NOMO-1 treated with DMSO at 0.1 percent for 48 hours (cell line): Measurements from ENCODE around the gene NPAS3.

Experiments used
- DNase-seq: peaks from one replicate; lab custom pipeline; 2025; ENCODE audit not compliant: unreplicated experiment; lab: John Stamatoyannopoulos, UW

NPAS3 gene

GRCh38 chr14:33464254-33464962 lies 525.7 kb downstream of the NPAS3 start:
- no peak for DNase-seq

- no peak for DNase-seq
Observed at GRCh38 chr14:33465846-33466700, 527.4 kb downstream of the NPAS3 start.

GRCh38 chr14:33467971-33468370 lies 529.3 kb downstream of the NPAS3 start:
- DNase-seq = no peak

- DNase-seq = no peak
Observed at GRCh38 chr14:33469898-33470297, 531.2 kb downstream of the NPAS3 start.

DNA sequence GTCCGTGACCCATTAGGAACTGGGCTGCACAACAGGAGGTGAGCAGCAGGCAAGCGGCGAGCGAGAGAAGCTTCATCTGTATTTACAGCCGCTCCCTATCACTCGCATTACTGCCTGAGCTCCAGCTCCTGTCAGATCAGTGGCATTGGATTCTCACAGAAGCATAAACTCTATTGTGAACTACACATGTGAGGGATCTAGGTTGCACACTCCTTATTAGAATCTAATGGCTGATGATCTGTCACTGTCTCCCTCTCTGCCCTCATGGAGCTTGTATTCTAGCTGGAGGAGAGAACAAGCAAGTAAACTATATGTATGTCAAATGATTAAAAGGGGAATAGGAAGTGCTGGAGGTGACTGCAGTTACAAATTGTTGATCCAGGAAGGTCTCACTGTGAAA lies 533.1 kb downstream of the NPAS3 start:
- no peak for DNase-seq

- no peak for DNase-seq
Observed at GRCh38 chr14:33475623-33476022, 536.9 kb downstream of the NPAS3 start.

- DNase-seq = no peak
Observed at GRCh38 chr14:33477797-33478196, 539.1 kb downstream of the NPAS3 start.

DNA sequence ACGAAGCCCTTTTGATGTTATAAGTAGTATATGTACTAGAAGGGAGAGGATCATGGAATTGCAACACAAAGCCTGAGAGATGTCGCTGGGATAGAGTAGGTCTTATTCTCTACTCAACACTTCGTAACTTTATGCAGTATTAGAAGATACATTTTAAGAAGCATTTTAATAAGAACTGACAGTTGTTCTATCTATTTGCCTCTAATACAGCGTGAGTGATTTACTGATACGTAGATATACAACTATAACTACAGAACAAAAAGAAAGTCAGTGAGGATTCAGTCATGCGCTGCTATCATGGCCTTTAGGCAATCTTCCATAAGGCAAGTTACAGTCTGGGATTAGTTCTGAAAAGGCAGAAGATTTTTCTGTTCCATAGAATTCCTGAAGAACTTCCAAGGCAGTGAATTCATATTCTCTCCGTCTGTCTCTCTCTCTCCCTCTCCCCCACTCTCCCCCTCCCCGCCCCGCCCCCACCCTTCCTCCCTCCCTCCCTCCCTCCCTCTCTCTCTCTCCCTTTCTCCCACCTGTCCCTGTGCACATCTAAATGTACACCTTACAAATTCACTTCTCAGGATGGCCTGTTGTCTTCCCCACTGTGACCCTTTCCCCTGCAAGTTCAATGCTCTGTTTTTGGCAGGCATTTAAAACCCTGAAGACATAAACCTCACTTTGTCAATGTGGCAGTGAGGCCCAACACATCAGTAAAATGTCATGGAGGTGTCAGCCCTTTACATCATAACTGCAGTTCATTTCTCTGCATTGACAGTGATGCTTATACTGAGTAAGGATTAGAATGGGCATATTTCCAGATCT lies 541.6 kb downstream of the NPAS3 start:
- no peak for DNase-seq

GRCh38 chr14:33480887-33481184 lies 542.2 kb downstream of the NPAS3 start:
- DNase-seq = no peak

- DNase-seq = no peak
Observed at GRCh38 chr14:33483110-33483509, 544.4 kb downstream of the NPAS3 start.

DNA sequence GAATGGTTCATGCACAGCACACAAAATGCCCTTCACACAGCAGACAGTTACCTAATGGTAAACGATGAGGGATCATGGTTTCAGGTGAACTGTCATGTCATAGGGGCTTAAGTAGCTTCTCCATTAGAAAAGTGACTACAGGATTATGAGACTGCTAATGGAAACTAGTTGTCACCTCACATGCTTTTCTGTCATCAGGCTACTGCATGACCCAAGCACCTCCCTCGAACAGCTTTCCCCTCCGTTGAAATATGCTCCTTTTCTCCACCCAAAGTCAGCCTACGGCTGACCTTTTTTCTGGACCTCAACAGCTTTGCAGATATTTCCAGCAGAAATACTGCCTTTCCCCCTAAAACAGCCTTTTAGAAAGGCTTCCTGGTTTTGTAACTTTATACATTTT lies 544.9 kb downstream of the NPAS3 start:
- DNase-seq = no peak

GRCh38 chr14:33484264-33484663 lies 545.6 kb downstream of the NPAS3 start:
- DNase-seq = no peak

DNA sequence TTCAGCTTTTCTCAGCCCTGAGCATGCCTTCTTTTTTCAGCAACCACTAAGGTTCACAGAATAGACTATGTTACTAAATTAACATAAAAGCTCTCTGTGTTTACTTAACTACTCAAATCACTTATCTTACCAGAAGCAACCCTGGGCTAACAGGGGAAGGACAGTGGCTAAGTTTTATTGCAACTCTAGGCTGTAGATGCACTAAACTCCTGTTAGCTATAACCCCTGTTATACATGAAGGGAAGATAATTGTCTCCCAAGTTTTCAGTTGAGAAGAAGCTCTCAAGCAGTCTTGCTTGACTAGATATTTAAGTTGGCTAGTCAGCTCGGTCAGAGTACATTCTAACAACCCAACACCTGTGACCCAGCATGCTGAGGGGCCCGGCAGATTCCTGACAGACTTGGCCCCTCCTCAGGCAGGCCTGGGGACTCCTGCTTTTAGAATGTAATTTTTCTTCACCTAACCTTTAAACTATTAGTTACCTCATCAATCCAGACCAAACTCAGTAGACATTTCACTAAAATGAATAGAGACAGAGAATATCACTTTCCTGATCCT lies 547.7 kb downstream of the NPAS3 start:
- DNase-seq = no peak

GRCh38 chr14:33488582-33488981 lies 549.9 kb downstream of the NPAS3 start:
- DNase-seq = no peak

GRCh38 chr14:33490555-33490954 lies 551.9 kb downstream of the NPAS3 start:
- DNase-seq = no peak

DNA sequence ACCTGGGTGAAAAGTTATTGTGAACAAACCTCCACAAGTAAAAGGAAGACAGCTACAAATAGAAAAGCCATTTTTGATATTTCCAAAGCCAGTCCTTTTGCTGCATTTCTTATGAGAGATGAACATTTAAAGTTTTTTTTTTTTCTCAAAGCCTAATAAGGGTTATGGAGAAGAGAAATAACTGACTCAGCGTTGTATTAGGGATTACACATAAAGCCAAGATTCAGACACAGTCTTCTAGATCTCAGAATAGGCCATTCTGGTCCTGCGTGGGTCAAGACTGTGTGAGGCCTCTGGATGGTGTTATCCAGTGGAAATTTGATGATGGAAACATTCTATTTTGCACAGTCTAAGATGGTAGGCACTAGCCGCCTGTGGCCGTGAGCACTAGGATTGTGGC lies 552.4 kb downstream of the NPAS3 start:
- DNase-seq = no peak

DNA sequence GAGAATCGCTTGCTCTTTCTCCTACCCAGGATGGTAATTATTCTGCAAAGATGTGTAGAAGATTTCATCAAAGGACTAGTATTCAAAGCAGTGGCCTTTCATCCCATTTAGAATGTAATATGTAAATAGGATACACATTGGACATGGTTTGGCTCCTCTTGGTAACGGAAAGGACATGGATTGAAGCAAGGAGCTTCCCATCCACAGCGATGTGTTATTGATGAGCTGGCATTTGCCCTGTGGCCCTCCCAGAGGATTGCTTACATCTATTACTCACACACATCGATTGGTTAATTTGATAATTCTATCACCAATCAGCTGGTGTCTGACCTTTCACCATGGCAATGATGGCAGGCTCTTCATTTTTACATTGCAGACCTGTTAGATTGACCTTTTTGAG lies 553.8 kb downstream of the NPAS3 start:
- no peak for DNase-seq

- no peak for DNase-seq
Observed at GRCh38 chr14:33493266-33493665, 554.6 kb downstream of the NPAS3 start.

GRCh38 chr14:33493990-33494389 lies 555.3 kb downstream of the NPAS3 start:
- DNase-seq = no peak

DNA sequence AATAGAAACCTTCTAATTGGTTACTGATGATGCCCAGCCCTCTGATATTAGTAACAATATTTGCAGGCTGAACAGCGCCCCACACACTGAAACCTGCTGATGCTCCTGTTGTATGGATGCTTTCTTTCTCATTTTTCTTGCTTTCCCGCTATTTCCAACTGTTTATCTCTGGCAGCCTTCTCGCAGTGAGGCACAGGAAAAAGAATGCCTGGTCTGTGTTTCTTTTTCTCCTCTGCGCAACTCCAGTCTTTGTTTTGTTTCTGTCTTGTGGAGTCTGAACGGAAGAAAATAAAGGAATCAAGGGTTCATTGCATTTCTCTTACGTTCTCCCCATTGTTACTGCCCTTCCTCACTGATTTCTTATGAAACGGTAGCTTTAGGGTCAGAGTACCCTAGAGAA lies 561.0 kb downstream of the NPAS3 start:
- DNase-seq = no peak

- no peak for DNase-seq
Observed at GRCh38 chr14:33504246-33505099, 565.8 kb downstream of the NPAS3 start.
